Erythroblast (primary cell): Measurements from ENCODE around the gene GSTA3.

ENCODE experiments used
- GATA1 ChIP-seq: IDR thresholded peaks from 2 replicates; pipeline ENCODE4 v1.6.1; 2011; ENCODE audit warnings: low read depth, mild to moderate bottlenecking, control low read depth, low read length, moderate library complexity
- POLR2A ChIP-seq: IDR thresholded peaks from 2 replicates; pipeline ENCODE4 v1.6.1; 2011; ENCODE audit warnings: mild to moderate bottlenecking, low read length

GRCh38 chr6:52908526-52908925 is 972 bp downstream of the GSTA3 start:
- no peak for TF ChIP-seq POLR2A
- TF ChIP-seq GATA1: no peak
